Measurements from ENCODE around the gene BCDIN3D.

The BCDIN3D gene

DNA sequence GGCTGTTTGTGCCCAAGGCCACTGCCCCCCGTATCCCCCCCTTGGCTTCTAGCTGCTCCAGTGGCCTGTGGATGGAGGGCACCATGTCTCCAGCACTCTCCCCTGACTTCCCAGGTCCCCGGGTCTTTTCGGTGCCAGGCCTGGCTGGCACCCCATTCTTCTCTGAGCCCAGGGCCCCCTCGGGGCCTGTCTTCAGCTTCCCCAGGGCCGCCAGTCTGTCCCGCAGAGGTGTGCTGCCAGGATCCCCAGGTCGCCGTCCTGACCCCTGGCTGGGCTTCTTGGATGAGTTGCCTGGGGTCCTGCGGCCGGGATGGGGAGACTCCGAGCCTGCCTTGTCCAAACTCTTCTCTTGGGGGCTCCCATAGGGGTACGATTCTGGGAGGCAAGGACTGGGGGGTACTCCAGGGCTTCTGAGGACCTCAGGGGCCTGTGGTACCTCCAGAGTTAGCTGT, 47.2 kb downstream of the BCDIN3D start:
- no peak for DNase-seq

- no peak for DNase-seq
These were observed 47.9 kb downstream of the BCDIN3D start for GRCh38 chr12:49794811-49795653.

GRCh38 chr12:49794021-49794420, 48.9 kb downstream of the BCDIN3D start:
- no peak for DNase-seq

DNA sequence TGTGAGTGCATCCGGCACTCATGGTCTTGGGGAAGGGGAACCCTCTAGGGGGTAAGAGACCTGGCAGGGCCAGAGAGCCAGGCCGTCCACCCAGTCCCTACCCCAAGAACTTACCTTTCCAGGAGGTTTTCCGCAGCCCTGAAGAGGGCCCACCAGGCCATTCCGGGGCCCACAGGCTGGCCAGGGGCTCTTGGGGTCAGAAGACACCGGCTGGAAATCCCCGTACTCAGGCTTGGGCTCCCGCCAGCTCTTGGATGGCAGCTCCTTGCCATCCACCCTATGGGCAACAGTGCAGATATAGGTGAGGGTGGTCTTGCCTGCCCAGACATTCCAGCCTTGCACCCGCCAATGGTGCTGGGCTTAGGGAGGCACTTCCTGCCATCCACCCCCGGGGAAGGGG, 49.3 kb downstream of the BCDIN3D start:
- no peak for DNase-seq

DNA sequence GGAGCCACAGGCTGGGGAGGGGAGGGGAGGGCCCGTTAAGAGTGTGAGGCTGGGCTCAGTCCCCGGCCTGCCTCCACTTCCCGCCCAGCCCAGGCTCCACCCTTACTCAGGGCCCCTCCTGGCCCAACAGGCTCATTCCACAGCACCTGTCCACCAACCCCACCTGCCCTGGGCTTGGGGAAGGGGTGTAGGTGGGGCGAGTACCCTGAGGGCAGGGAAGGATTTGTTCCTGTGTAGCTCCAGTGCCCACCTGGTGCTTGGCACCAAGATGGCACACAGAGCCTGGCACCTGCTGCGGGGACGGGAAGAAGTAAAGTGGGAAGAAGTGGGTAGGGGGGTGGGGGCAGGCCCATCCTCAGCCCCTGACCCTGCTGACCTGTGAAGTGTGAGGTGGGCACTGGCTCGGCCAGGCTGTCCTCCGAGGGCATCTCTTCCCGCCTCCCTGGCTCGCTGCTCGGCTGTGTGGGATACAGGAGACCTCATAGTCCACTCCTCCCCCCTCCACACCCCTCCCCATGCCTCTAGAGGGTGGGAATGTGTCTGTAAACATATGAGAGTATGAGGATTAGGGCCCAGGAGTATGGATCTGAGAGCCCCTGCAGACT, 49.8 kb downstream of the BCDIN3D start:
- DNase-seq, result no peak

DNA sequence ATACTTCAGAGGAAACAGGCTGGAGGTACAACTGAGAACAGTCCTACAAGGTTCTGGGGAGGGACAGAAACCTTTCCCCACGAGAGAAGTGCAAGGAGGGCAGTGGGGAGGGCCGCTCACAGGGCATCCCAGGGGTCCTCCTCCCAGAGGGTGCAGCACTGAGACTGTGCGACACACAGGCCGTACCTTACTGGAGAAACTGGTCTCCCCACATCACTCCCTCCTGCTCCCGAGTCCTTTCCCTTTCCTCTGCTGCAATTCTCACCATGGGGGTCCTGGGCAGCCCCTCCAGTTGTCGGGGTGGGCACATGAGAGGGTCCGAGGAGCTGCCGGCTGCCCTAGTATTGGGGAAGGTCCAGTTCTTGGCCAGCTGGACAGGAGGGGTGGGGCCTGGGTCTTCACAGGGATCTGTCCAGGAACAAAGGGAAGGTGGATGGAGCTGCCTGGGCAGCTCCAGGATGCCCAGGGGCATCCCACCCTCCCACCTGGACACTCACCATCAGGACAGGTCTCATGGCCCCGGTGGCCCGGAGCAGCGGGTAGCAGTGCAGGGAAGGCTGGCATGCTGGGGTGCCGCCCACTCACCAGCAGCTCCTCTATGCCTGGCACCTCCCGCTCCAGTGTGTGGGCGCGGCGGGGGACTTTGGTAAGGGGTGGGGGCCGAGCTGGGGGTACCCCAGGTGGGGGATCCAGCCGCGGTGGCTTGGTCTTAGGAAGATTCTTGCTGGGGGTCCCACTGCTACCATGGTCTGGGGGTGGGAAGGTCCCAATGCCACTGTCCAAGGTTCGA, 50.5 kb downstream of the BCDIN3D start:
- DNase-seq, result no peak

DNA sequence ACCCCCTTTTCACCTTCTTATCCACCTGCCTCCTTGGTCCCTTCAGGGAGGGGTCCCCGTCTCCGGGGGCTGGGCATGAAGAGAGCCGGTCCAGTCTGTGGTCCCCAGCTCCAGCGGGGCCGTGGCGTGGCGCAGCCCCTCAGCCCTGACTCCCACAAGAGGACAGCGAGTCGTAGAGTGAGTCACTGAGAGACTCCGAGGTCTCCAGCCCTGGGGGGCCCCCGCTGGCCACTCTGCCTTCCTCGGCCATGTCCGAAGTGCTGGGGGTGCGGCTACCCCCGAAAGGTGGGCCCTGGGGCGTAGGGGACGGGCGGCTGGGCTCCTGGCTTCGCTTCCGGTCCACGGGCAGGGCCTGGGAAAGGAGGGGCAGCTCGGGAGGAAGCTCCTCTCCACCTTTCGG, 51.2 kb downstream of the BCDIN3D start:
- DNase-seq, result no peak

DNA sequence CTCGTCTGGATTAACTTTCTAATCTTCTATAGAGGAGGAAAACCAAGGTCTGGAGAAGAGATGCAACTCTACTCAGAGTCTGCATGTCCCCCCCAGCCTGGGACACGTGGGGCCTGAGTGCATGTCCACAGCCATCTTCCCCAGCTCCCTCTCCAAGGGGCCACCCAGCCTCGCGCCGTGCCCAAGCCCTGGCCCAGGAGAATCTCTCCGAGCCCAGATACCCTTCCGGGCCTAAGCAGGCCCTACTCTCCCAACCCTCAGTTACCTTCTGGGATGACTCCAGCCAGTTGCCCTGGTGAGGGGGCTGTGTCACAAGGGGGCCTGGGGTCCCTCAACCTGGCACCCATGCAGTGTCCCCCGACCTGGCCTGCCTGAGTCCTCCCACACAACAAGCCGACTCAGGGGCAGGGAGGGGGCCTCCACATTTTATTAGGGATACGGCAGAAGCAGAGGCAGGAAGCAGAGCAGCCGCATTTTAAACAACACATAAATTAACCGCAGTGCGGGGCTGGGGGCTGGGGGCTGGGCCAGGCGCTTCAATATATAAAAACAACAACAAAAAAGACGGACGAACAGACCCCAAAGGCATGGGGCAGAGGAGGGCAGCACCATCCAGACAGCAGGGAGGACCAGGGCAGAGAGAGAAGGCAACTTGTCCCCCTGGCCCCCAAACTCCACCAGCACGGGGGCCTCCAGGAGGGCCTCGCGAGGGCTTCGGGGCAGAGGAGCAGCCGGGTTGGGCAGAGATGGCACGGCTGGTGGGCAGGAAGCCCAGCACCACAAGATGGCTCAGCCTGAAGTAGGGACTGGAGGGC, 52.0 kb downstream of the BCDIN3D start:
- DNase-seq, result no peak

- no peak for DNase-seq
These were observed 52.9 kb downstream of the BCDIN3D start for GRCh38 chr12:49789992-49790391.

GRCh38 chr12:49787672-49788071, 55.2 kb downstream of the BCDIN3D start:
- no peak for DNase-seq

Measured in NK-92 treated with Interleukin-12 subunit alpha and Interleukin-12 subunit beta, amount 100 ng/mL, for 24 hours (cell line).